Fibroblast of the aortic adventitia (primary cell): ENCODE results near the gene SLIT3. TPM values are rescaled to one million over a fixed set of nuclear protein-coding genes. Genes with fewer than 3 reads are reported as not detected.
"Not testable (repeated sequence)": the region's sequence is repeated elsewhere in the genome, so short reads cannot be mapped to it uniquely, and the experiment has no call there.

ENCODE experiments used
- DNase-seq: peaks from one replicate; pipeline ENCODE4 v3.0.0-alpha.2; 2010; ENCODE audit warnings: low read depth
- H3K4me3 ChIP-seq: 2 replicates; pipeline ENCODE4 v1.5.1; 2011; ENCODE audit warnings: low read depth, mild to moderate bottlenecking, control low read depth, low read length, moderate library complexity
- total RNA-seq: library from RNA; depleted of rRNA; stranded (reverse); fragments of >200 nt; gene quantifications from 2 replicates; pipeline ENCODE4 v1.2.3, GENCODE V29; 2012; ENCODE audit warnings: low replicate concordance
- TF ChIP-seq, protein P1 (sequence below): IDR thresholded peaks from 2 replicates; pipeline ENCODE4 v1.5.1; 2011; ENCODE audit warnings: mild to moderate bottlenecking, low read length, control low read depth, inconsistent platforms; ENCODE audit not compliant: insufficient read depth

Gene SLIT3
- total RNA-seq, 1 donor, result 65.3 TPM

DNA sequence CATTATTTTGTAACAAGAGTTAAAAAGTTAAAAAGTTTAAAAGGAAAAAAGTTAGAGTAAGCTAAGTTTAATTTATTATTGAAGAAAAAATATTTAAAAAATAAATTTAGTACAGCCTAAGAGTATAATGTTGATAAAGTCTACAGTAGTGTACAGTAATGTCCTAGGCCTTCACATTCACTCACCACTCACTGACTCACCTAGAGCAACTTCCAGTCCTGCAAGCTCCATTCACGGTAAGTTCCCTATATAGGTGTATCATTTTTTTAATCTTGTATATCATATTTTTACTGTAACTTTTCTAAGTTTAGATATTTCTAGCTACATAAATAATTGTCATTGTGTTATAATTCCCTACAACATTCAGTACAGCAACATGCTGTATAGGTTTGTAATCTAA lies 652.4 kb downstream of the SLIT3 start:
- no peak overlapping the region for H3K4me3 ChIP-seq
- DNase-seq, result no peak
- TF ChIP-seq, protein P1, sequence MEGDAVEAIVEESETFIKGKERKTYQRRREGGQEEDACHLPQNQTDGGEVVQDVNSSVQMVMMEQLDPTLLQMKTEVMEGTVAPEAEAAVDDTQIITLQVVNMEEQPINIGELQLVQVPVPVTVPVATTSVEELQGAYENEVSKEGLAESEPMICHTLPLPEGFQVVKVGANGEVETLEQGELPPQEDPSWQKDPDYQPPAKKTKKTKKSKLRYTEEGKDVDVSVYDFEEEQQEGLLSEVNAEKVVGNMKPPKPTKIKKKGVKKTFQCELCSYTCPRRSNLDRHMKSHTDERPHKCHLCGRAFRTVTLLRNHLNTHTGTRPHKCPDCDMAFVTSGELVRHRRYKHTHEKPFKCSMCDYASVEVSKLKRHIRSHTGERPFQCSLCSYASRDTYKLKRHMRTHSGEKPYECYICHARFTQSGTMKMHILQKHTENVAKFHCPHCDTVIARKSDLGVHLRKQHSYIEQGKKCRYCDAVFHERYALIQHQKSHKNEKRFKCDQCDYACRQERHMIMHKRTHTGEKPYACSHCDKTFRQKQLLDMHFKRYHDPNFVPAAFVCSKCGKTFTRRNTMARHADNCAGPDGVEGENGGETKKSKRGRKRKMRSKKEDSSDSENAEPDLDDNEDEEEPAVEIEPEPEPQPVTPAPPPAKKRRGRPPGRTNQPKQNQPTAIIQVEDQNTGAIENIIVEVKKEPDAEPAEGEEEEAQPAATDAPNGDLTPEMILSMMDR, result no peak

GRCh38 chr5:168648016-168648415 lies 652.9 kb downstream of the SLIT3 start:
- TF ChIP-seq, protein P1, result no peak
- DNase-seq, result no peak
- no peak overlapping the region for H3K4me3 ChIP-seq

DNA sequence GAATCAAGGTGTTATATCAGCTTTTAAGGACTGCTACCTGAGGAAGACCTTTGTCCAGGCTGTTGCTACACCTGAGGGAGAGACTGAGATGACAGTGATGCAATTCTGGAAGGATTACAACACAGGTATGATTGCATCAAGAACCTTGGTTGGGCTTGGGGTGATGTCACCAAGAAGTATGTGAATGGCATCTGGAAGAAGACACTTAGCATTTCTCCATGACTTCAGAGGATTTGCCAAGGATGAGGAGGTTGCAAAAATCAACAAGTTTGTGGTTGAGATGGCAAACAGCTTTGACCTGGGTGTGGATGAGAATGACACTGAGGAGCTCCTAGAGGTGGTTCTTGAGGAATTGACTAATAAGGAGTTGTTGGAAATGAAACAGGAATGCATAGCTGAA lies 653.9 kb downstream of the SLIT3 start:
- no peak overlapping the region for H3K4me3 ChIP-seq
- DNase-seq, result no peak
- TF ChIP-seq, protein P1, result no peak

DNA sequence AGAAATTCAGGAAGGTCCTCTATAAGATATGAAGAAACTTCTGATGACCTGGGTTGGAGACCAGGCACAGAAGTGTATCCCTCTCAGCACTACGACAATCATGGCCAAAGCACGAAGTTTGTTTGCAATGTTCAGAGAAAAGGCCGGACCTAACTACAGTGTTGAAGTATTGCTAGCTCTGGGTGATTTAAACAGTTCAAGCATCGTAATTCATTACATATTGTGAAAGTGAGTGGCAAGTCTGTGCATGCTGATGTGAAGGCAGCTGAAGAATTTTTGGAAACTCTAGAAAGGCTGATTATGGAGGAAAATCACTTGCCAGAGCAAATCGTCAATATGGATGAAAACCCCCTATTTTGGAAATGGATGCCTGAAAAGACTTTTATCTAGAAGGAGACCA lies 654.6 kb downstream of the SLIT3 start:
- H3K4me3 ChIP-seq, result no peak overlapping the region
- no peak for DNase-seq
- TF ChIP-seq, protein P1, result no peak

GRCh38 chr5:168645195-168645594 lies 655.7 kb downstream of the SLIT3 start:
- TF ChIP-seq, protein P1, result no peak
- H3K4me3 ChIP-seq, result no peak overlapping the region
- no peak for DNase-seq

DNA sequence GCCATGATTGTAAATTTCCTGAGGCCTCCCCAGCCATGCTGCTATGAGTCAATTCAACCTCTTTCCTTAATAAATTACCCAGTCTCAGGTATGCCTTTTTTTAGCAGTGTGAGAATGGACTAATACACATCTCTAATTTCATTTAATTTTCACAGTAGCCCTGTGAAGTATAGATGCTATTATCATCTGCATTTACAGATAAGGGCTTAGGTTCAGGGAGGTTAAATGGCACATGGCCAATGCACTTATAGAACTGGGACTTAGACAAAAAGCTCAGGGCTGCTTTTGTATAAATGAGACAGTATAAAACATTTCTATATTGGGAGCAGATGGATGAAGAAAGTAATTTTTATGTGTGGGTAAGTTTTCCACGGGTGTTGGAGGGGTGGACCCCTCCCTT lies 658.9 kb downstream of the SLIT3 start:
- H3K4me3 ChIP-seq, result no peak overlapping the region
- TF ChIP-seq, protein P1, result no peak
- DNase-seq, result no peak

DNA sequence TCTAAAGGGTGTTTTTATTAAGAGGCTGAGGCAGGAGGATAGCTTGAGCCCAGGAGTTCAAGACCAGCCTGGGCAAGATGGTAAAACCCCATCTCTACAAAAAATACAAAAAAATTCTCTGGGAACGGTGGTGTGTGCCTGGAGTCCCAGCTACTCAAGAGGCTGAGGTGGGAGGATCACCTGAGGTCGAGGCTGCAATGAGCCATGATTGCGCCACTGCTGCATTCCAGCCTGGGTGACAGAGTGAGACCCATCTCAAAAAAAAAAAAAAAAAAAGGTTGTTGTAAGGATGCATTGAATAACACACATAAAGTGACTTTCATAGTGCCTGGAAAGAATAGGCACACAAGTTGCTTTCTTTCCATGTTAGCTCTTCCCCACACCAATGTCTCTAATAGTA lies 662.1 kb downstream of the SLIT3 start:
- not testable (repeated sequence) for H3K4me3 ChIP-seq, DNase-seq
